ENCODE measurements around the gene ADAMTS14.
"Not testable (repeated sequence)": the region's sequence is repeated elsewhere in the genome, so short reads cannot be mapped to it uniquely, and the experiment has no call there.

Gene ADAMTS14

GRCh38 chr10:70662362-70663220 lies 9.7 kb upstream of the ADAMTS14 start:
- no peak for FAIRE-seq
- no peak for DNase-seq (ENCODE audit: insufficient read length, low spot score)
- no peak for TF ChIP-seq POLR2A (IDR thresholded peaks at IDR 0.05; ENCODE audit: low read depth, low read length)

DNA sequence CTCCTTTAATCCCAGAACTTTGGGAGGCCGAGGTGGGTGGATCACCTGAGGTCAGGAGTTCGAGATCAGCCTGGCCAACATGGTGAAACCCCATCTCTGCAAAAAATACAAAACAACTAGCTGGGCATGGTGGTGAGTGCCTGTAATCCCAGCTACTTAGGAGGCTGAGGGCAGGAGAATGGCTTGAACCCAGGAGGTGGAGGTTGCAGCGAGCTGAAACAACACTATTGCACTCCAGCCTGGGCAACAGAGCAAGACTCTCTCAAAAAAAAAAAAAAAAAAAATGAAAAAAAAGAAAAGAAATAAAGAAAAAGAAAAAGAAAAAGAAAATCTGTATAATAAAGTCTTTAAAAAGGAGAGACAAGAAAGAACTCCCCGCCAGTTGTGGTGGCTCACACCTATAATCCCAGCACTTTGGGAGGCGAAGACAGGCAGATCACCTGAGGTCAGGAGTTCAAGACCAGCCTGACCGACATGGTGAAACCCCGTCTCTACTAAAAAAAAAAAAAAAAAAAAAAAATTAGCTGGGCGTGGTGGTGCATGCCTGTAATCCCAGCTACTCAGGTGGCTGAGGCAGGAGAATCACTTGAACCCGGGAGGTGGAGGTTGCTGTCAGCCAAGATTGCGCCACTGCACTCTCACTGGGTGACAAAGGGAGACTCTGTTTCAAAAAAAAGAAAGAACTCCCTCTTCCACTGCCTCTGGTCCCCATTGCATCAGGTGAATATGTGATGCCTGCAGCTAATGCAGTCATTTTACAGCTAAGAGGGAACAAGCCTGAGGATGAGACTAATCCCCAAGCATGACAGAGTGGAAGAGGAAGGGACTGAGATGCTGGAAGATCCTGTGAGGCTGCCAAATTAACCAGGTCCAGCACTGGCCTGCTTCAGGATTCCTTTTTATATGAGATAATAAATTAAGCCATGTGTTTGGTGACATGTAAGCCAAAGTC lies 8.6 kb upstream of the ADAMTS14 start:
- FAIRE-seq; DNase-seq (ENCODE audit: insufficient read length, low spot score): not testable (repeated sequence)

DNA sequence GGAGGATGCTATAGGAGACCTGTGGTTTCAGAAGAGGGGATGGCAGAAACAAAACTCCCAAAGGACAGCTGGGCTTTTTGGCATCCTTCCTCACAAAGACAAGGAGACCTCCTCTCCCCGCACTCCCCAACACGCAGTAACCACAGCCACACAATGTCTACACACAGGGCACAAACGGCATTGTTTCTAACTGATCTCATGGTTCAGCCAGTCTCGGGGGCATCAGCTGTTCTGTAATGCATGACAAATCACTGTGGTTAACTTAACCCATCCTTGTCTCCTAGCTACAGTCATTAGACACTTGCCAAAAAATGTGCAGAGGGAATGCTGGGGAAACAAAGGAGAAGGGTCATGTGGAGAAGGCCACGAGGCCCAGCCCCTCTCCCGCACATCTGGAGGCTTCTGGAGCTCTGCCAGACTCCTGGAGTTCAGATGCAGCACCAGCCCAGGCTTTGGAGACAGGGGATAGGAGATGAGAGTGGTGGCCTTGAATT lies 7.6 kb upstream of the ADAMTS14 start:
- peak; percentile 93 for FAIRE-seq
- TF ChIP-seq POLR2A (IDR thresholded peaks at IDR 0.05; ENCODE audit: low read depth, low read length) = no peak
- peak; percentile 89 for DNase-seq (ENCODE audit: insufficient read length, low spot score)

GRCh38 chr10:70666960-70667798 lies 5.1 kb upstream of the ADAMTS14 start:
- FAIRE-seq (no peak), DNase-seq (ENCODE audit: insufficient read length, low spot score) (no peak)
- no peak for TF ChIP-seq POLR2A (IDR thresholded peaks at IDR 0.05; ENCODE audit: low read depth, low read length)

- not testable (repeated sequence) for DNase-seq (ENCODE audit: insufficient read length, low spot score); FAIRE-seq
Measured at GRCh38 chr10:70667818-70668217, 4.5 kb upstream of the ADAMTS14 start.

DNA sequence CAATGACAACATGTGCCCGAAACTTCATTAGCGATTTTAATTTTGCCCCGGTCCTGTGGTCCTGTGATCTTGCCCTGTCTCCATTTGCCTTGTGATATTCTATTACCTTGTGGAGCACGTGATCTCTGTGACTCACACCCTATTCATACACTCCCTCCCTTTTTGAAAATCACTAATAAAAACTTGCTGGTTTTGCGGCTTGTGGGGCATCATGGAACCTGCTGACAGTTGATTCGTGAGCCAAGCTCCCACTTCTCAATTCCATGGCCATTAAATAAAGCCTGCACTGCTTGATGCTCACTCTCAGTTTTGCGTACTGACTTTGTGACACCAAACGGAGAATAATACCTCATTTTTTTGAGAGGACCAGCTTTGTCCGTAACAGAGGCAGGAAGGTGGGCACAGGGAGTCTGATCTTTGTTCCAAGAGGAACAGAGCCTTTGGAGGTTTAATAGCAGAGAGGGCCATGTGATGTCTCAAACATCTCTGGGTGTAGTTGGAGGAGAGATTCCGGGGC lies 3.8 kb upstream of the ADAMTS14 start:
- no peak for TF ChIP-seq POLR2A (IDR thresholded peaks at IDR 0.05; ENCODE audit: low read depth, low read length)
- DNase-seq (ENCODE audit: insufficient read length, low spot score) (no peak), FAIRE-seq (no peak)

- DNase-seq (ENCODE audit: insufficient read length, low spot score) (no peak), FAIRE-seq (no peak)
- TF ChIP-seq POLR2A (IDR thresholded peaks at IDR 0.05; ENCODE audit: low read depth, low read length) = no peak
Measured at GRCh38 chr10:70669015-70669414, 3.3 kb upstream of the ADAMTS14 start.

DNA sequence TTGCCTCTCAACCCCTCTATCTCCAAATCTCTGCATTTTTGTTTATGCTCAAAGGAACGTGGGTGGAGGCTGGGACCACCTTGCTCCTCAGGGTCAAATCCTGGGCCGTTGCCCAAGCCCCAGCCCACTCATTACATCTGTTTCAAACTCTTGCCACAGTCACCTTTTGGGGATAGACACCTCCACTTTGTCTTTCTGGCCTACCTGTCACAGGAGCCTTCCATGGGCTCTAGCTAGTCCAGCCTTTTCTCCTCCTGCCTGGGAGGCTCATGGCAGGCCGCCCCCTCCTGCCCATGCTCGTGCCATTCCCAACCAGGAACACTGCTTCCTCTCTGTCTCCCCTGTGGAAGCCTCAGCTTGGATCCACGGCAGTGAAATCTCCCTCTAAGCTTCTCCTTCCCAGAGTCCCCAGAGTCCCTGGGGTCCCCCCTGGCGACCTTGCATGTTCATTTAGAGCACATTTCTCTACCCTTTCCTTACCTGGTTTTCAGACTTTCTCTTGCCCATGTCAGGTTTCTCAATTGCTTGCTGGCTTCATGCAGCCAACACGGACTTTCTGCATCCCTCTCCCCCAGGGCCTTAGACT lies 2.5 kb upstream of the ADAMTS14 start:
- FAIRE-seq = no peak
- no peak for DNase-seq (ENCODE audit: insufficient read length, low spot score)
- TF ChIP-seq POLR2A (IDR thresholded peaks at IDR 0.05; ENCODE audit: low read depth, low read length) = no peak

DNA sequence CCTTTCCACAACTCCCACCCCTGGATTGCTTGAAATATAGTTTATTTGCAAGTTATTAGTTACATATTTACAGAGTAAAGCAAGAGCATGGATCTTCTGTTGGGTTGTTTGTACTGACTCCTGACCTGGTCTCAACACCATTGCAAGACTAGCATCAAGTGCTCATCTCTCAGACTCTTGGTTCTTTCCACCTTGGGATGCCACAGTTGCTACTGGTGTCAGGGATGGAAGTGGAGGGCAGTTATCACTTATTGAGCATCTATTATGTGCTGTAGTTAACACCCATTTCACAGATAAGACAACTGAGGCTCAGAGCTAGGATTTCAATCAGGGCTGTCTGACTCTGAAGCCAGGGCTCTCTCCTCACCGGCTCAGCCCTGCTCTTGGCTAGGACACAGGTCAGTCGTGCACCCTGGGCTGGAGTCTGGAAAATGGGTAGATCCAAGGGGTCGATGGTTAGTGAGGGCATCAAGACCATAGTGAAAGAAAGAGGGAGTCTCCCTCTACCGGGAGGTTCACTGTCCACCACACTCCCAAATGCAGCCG lies 614 bp upstream of the ADAMTS14 start:
- DNase-seq (ENCODE audit: insufficient read length, low spot score) = no peak
- FAIRE-seq = no peak
- TF ChIP-seq POLR2A (IDR thresholded peaks at IDR 0.05; ENCODE audit: low read depth, low read length) = no peak

DNA sequence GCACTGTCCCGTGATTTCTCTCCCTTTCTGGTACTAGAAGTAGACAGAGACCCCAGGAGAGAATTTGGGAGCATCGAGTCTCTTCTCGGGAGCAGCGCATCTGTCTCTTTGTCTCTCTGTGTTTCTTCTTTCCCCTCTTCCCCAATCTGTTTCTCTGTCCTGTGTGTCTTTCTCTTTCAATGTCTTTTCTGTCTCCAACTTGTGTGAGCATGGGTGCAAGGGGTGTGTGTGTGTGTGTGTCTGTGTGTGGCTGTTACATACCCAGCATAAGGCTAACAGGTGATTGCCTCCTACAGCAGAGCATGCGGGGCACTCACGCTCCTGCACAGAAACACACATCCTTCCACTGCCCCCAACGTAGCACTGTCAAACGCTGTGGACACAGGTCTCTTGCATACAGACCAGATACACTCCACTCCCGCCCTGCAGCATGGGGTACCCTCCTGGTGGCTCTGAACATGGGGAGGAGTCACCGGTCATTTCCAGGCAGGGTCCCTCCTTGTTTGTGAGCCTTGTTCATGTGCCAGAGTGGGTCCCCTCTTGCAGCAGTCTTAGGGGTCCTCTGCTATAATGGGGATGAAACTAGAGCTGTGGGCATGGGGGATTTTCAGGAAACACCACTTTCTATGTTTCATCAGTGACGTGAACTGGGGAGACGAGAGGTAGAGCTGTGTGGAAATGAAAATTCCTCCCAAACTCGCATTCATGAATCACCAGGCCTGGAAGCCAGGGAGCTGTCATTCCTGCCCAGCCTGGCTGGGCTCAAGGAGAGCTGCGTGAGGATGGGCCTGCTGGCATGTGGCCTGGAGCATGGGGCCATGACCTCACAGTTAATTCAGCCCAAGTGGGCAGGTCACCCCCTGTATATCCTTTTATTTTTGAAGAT lies 980 bp downstream of the ADAMTS14 start:
- no peak for TF ChIP-seq POLR2A (IDR thresholded peaks at IDR 0.05; ENCODE audit: low read depth, low read length)
- DNase-seq (ENCODE audit: insufficient read length, low spot score) (peak; percentile 100), FAIRE-seq (peak; percentile 84)

GRCh38 chr10:70673929-70674559 lies 1.7 kb downstream of the ADAMTS14 start:
- TF ChIP-seq POLR2A (IDR thresholded peaks at IDR 0.05; ENCODE audit: low read depth, low read length) = no peak
- DNase-seq (ENCODE audit: insufficient read length, low spot score) = no peak
- FAIRE-seq = no peak

Measured in H54 (cell line).